Uterus (tissue), 2 donors: ENCODE results near the gene UFD1.

ENCODE experiments used
- CTCF ChIP-seq, 4 experiments: fragments of 200-600 bp in 2 of 4; fragments of 450-650 bp in 2 of 4; sonication (generic) in 2 of 4; IDR thresholded peaks; one replicate each; pipeline ENCODE4 v1.5.1; 2016 to 2019; ENCODE audit warnings: antibody characterized with exemption in 4 of 4, mild to moderate bottlenecking in 2 of 4, moderate library complexity in 1 of 4
- POLR2A ChIP-seq, 2 donors: fragments of 450-650 bp; IDR thresholded peaks; one replicate each; pipeline ENCODE4 v1.6.1; 2016; ENCODE audit warnings: antibody characterized with exemption in 2 of 2, mild to moderate bottlenecking in 1 of 2, moderate library complexity in 1 of 2

GRCh38 chr22:19419086-19419463 lies 59.9 kb downstream of the UFD1 start:
- TF ChIP-seq POLR2A (IDR thresholded peaks at IDR 0.05), result no peak
- TF ChIP-seq CTCF (IDR thresholded peaks at IDR 0.05), result no peak
